ENCODE measurements around the gene RABGAP1L. TPM values are rescaled to one million over a fixed set of nuclear protein-coding genes. Genes with fewer than 3 reads are reported as not detected.

Gene RABGAP1L
- total and polyA plus RNA-seq, 10 of the 15 experiments (the other 5 are each of a cell fraction or from before 2014, with no cell fraction given) = 5.8 to 194 (median 113) TPM

- FAIRE-seq = no peak
- Histone ChIP-seq H3K9me3 (replicated peaks; ENCODE audit: control insufficient read depth, insufficient read depth, low read length) (peaks cover 2% of the 10 kb centered on the region), H4K20me1 (ENCODE audit: control insufficient read depth, insufficient read depth) (no peaks in the 10 kb centered on the region), H3K79me2 (ENCODE audit: control insufficient read depth, insufficient read depth, low read length) (peaks cover 11% of the 10 kb centered on the region), H3K36me3 (ENCODE audit: control insufficient read depth in 2 of 2, insufficient read depth in 2 of 2, low read length in 1 of 2) (peaks cover 0 to 24% of the 10 kb centered on the region in 2 experiments; a peak in 2 of 4 replicates), H3K4me3 (peak overlapping the region; percentile 17; the same call in 1 of the 2 replicates), H3K27me3 (replicated peaks in 1 of 2; ENCODE audit: control insufficient read depth in 2 of 2, insufficient read depth in 2 of 2, low read length in 1 of 2) (no peaks in the 10 kb centered on the region), H3K9ac (ENCODE audit: control insufficient read depth, insufficient read depth, low read length) (no peak overlapping the region), H3K27ac (ENCODE audit: control insufficient read depth, insufficient read depth) (peak overlapping the region; percentile 49), H3K4me2 (ENCODE audit: control insufficient read depth, insufficient read depth) (peak overlapping the region; percentile 70), H3K4me1 (ENCODE audit: control insufficient read depth, insufficient read depth, low read length) (peaks cover 19% of the 10 kb centered on the region; the same call in 1 of the 2 replicates), H2AFZ (ENCODE audit: control insufficient read depth, low read depth, low read length) (no peak overlapping the region; the same call in 1 of the 2 replicates)
- ChIA-PET SMC1A (ENCODE audit: uncharacterized antibody, unreplicated experiment) (no interaction called here), CTCF (no interaction called here), POLR2A (no interaction called here), RAD21 (ENCODE audit: unreplicated experiment) (no interaction called here)
- intact Hi-C loops (cut with micrococcal nuclease; ENCODE audit: unreplicated experiment) (no loop called here), in situ Hi-C loops (cut with MboI) (no loop called here)
- peak; percentile 82 for ATAC-seq
- no peak for TF ChIP-seq RELB (IDR thresholded peaks at IDR 0.05; ENCODE audit: low read depth)
- TF ChIP-seq MTA3 (IDR thresholded peaks at IDR 0.05; ENCODE audit: borderline replicate concordance, low read length) = 0 out of 2 replicates have a peak, but pooled peaks have one; percentile 25
- peak; percentile 84 for TF ChIP-seq RUNX3 (IDR thresholded peaks at IDR 0.05; ENCODE audit: low read length)
- peak; percentile 21; the same call in 1 of the 2 replicates for TF ChIP-seq CBX5 (IDR thresholded peaks at IDR 0.05; ENCODE audit: low read depth)
- DNase-seq (ENCODE audit: low read depth, low spot score) = no peak
- 32% methylated on average over 5 of the region's 5 CpGs for WGBS (ENCODE audit: insufficient coverage, insufficient replicate concordance, low lambda C conversion rate, missing lambda C conversion rate)
- no TSS peak for BruUV-seq (replicated peaks)
Measured at GRCh38 chr1:174225499-174226204, 66.3 kb downstream of the RABGAP1L start.

- peaks cover 3% of the 10 kb centered on the region; the same call in 1 of the 2 replicates for H3K4me1 ChIP-seq (ENCODE audit: control insufficient read depth, insufficient read depth, low read length)
- SMC1A ChIA-PET (ENCODE audit: uncharacterized antibody, unreplicated experiment) = interaction anchor here (0.9 to 1.1 kb wide), 3 partner anchors 12 to 32 kb away, joined by 3 to 4 read pairs (median 3); no protein-coding TSS in a partner anchor
- WGBS (ENCODE audit: insufficient coverage, insufficient replicate concordance, low lambda C conversion rate, missing lambda C conversion rate) = 90% methylated on average over 5 of the region's 5 CpGs
- in situ Hi-C loops (cut with MboI) (no loop called here), intact Hi-C loops (cut with micrococcal nuclease; ENCODE audit: unreplicated experiment) (no loop called here)
- BruUV-seq (replicated peaks) = no TSS peak
- FAIRE-seq = no peak
- ATAC-seq = no peak
- no peak overlapping the region for H3K4me2 ChIP-seq (ENCODE audit: control insufficient read depth, insufficient read depth)
- H3K79me2 ChIP-seq (ENCODE audit: control insufficient read depth, insufficient read depth, low read length) = peaks cover 11% of the 10 kb centered on the region
- H3K9me3 ChIP-seq (replicated peaks; ENCODE audit: control insufficient read depth, insufficient read depth, low read length) = peaks cover 1% of the 10 kb centered on the region
- H3K36me3 ChIP-seq (ENCODE audit: control insufficient read depth in 2 of 2, insufficient read depth in 2 of 2, low read length in 1 of 2) = peaks cover 0 to 17% of the 10 kb centered on the region in 2 experiments; a peak in 2 of 4 replicates
- TF ChIP-seq JUND (IDR thresholded peaks at IDR 0.05; ENCODE audit: low read depth, low read length) (no peak), DPF2 (IDR thresholded peaks at IDR 0.05) (no peak), ZNF207 (IDR thresholded peaks at IDR 0.05; ENCODE audit: borderline replicate concordance) (no peak)
- no peaks in the 10 kb centered on the region for H3K27me3 ChIP-seq (replicated peaks in 1 of 2; ENCODE audit: control insufficient read depth in 2 of 2, insufficient read depth in 2 of 2, low read length in 1 of 2)
- H3K27ac ChIP-seq (ENCODE audit: control insufficient read depth, insufficient read depth) = no peak overlapping the region
- no peaks in the 10 kb centered on the region for H4K20me1 ChIP-seq (ENCODE audit: control insufficient read depth, insufficient read depth)
- CTCF ChIA-PET = no interaction called here
- POLR2A ChIA-PET = no interaction called here
- DNase-seq (ENCODE audit: low read depth, low spot score) = no peak
- no peak overlapping the region for H3K9ac ChIP-seq (ENCODE audit: control insufficient read depth, insufficient read depth, low read length)
- H3K4me3 ChIP-seq = no peak overlapping the region
- RAD21 ChIA-PET (ENCODE audit: unreplicated experiment) = no interaction called here
- H2AFZ ChIP-seq (ENCODE audit: control insufficient read depth, low read depth, low read length) = no peak overlapping the region
Measured at GRCh38 chr1:174230399-174230798, 71.1 kb downstream of the RABGAP1L start.

Data from GM12878 (cell line).